ENCODE results near the gene FOXO6. TPM values are rescaled to one million over a fixed set of nuclear protein-coding genes. Genes with fewer than 3 reads are reported as not detected.
A peak's percentile ranks its signal among the peaks of the same experiment; 100 is the strongest.

Gene FOXO6
- total RNA-seq, 1 donor from 2014 or later: not detected

- no peaks in the 10 kb centered on the region for H3K4me1 Mint-ChIP-seq
- no peaks in the 10 kb centered on the region for H3K36me3 Mint-ChIP-seq (ENCODE audit: low read depth)
- H3K4me3 Mint-ChIP-seq: no peak overlapping the region
- H3K9me3 Mint-ChIP-seq: peaks cover 7% of the 10 kb centered on the region
- peaks cover 21% of the 10 kb centered on the region for H3K27me3 Mint-ChIP-seq
- no peak for DNase-seq
- intact Hi-C loops (cut with micrococcal nuclease): no loop called here
- no peak overlapping the region for H3K27ac Mint-ChIP-seq
These were observed 35.8 kb downstream of the FOXO6 start for GRCh38 chr1:41397020-41397419.

GRCh38 chr1:41397753-41398330 lies 36.6 kb downstream of the FOXO6 start:
- no peak overlapping the region for H3K4me3 Mint-ChIP-seq
- H3K9me3 Mint-ChIP-seq: peaks cover 7% of the 10 kb centered on the region
- no peak overlapping the region for H3K27ac Mint-ChIP-seq
- no peak for DNase-seq
- intact Hi-C loops (cut with micrococcal nuclease): no loop called here
- no peaks in the 10 kb centered on the region for H3K4me1 Mint-ChIP-seq
- H3K27me3 Mint-ChIP-seq: peaks cover 21% of the 10 kb centered on the region
- no peaks in the 10 kb centered on the region for H3K36me3 Mint-ChIP-seq (ENCODE audit: low read depth)

- DNase-seq: no peak
- H3K9me3 Mint-ChIP-seq: peaks cover 14% of the 10 kb centered on the region
- H3K36me3 Mint-ChIP-seq (ENCODE audit: low read depth): no peaks in the 10 kb centered on the region
- no peak overlapping the region for H3K27ac Mint-ChIP-seq
- no peak overlapping the region for H3K4me3 Mint-ChIP-seq
- intact Hi-C loops (cut with micrococcal nuclease): no loop called here
- H3K4me1 Mint-ChIP-seq: no peaks in the 10 kb centered on the region
- H3K27me3 Mint-ChIP-seq: peaks cover 25% of the 10 kb centered on the region
These were observed 38.0 kb downstream of the FOXO6 start for GRCh38 chr1:41399145-41399795.

- H3K27me3 Mint-ChIP-seq: peaks cover 25% of the 10 kb centered on the region
- H3K27ac Mint-ChIP-seq: no peak overlapping the region
- intact Hi-C loops (cut with micrococcal nuclease): no loop called here
- H3K9me3 Mint-ChIP-seq: peaks cover 14% of the 10 kb centered on the region
- H3K36me3 Mint-ChIP-seq (ENCODE audit: low read depth): no peaks in the 10 kb centered on the region
- H3K4me1 Mint-ChIP-seq: no peaks in the 10 kb centered on the region
- DNase-seq: no peak
- no peak overlapping the region for H3K4me3 Mint-ChIP-seq
These were observed 39.0 kb downstream of the FOXO6 start for GRCh38 chr1:41400225-41400624.

GRCh38 chr1:41401899-41402298 lies 40.7 kb downstream of the FOXO6 start:
- Mint-ChIP-seq H3K9me3 (peaks cover 14% of the 10 kb centered on the region), H3K4me1 (no peaks in the 10 kb centered on the region), H3K36me3 (ENCODE audit: low read depth) (no peaks in the 10 kb centered on the region), H3K27me3 (peaks cover 14% of the 10 kb centered on the region), H3K27ac (no peak overlapping the region), H3K4me3 (no peak overlapping the region)
- intact Hi-C loops (cut with micrococcal nuclease): no loop called here
- DNase-seq: no peak

GRCh38 chr1:41404308-41404761 lies 43.1 kb downstream of the FOXO6 start:
- no peak overlapping the region for H3K27ac Mint-ChIP-seq
- peaks cover 14% of the 10 kb centered on the region for H3K9me3 Mint-ChIP-seq
- intact Hi-C loops (cut with micrococcal nuclease): no loop called here

GRCh38 chr1:41407664-41408252 lies 46.5 kb downstream of the FOXO6 start:
- H3K27me3 Mint-ChIP-seq: peaks cover 19% of the 10 kb centered on the region
- no peak for DNase-seq
- no peaks in the 10 kb centered on the region for H3K4me1 Mint-ChIP-seq
- intact Hi-C loops (cut with micrococcal nuclease): no loop called here
- H3K9me3 Mint-ChIP-seq: peaks cover 12% of the 10 kb centered on the region
- no peak overlapping the region for H3K27ac Mint-ChIP-seq
- H3K36me3 Mint-ChIP-seq (ENCODE audit: low read depth): no peaks in the 10 kb centered on the region
- H3K4me3 Mint-ChIP-seq: no peak overlapping the region

More at GRCh38 chr1:41404308-41404761, 43.1 kb downstream of the FOXO6 start:
- DNase-seq: peak; percentile 61
- Mint-ChIP-seq H3K36me3 (ENCODE audit: low read depth) (no peaks in the 10 kb centered on the region), H3K27me3 (peaks cover 22% of the 10 kb centered on the region), H3K4me1 (no peaks in the 10 kb centered on the region), H3K4me3 (no peak overlapping the region)

GRCh38 chr1:41408691-41409090 lies 47.5 kb downstream of the FOXO6 start:
- H3K27me3 Mint-ChIP-seq: peaks cover 12% of the 10 kb centered on the region
- H3K4me1 Mint-ChIP-seq: no peaks in the 10 kb centered on the region
- no peak for DNase-seq
- intact Hi-C loops (cut with micrococcal nuclease): no loop called here
- H3K4me3 Mint-ChIP-seq: no peak overlapping the region
- H3K36me3 Mint-ChIP-seq (ENCODE audit: low read depth): no peaks in the 10 kb centered on the region
- H3K9me3 Mint-ChIP-seq: peaks cover 5% of the 10 kb centered on the region
- no peak overlapping the region for H3K27ac Mint-ChIP-seq

GRCh38 chr1:41409825-41410224 lies 48.6 kb downstream of the FOXO6 start:
- Mint-ChIP-seq H3K27ac (no peak overlapping the region), H3K9me3 (peaks cover 5% of the 10 kb centered on the region), H3K4me3 (no peak overlapping the region), H3K27me3 (peaks cover 12% of the 10 kb centered on the region), H3K36me3 (ENCODE audit: low read depth) (no peaks in the 10 kb centered on the region), H3K4me1 (no peaks in the 10 kb centered on the region)
- no peak for DNase-seq
- intact Hi-C loops (cut with micrococcal nuclease): no loop called here

GRCh38 chr1:41410462-41410861 lies 49.2 kb downstream of the FOXO6 start:
- peaks cover 12% of the 10 kb centered on the region for H3K27me3 Mint-ChIP-seq
- intact Hi-C loops (cut with micrococcal nuclease): no loop called here
- no peak overlapping the region for H3K4me3 Mint-ChIP-seq
- no peak overlapping the region for H3K27ac Mint-ChIP-seq
- peaks cover 5% of the 10 kb centered on the region for H3K9me3 Mint-ChIP-seq
- no peaks in the 10 kb centered on the region for H3K4me1 Mint-ChIP-seq
- DNase-seq: no peak
- no peaks in the 10 kb centered on the region for H3K36me3 Mint-ChIP-seq (ENCODE audit: low read depth)

GRCh38 chr1:41411229-41411628 lies 50.0 kb downstream of the FOXO6 start:
- no peak overlapping the region for H3K4me3 Mint-ChIP-seq
- H3K27ac Mint-ChIP-seq: no peak overlapping the region
- no peaks in the 10 kb centered on the region for H3K4me1 Mint-ChIP-seq
- no peaks in the 10 kb centered on the region for H3K36me3 Mint-ChIP-seq (ENCODE audit: low read depth)
- H3K9me3 Mint-ChIP-seq: peaks cover 5% of the 10 kb centered on the region
- no peak for DNase-seq
- intact Hi-C loops (cut with micrococcal nuclease): no loop called here
- H3K27me3 Mint-ChIP-seq: peaks cover 12% of the 10 kb centered on the region

- Mint-ChIP-seq H3K27ac (no peak overlapping the region), H3K4me1 (peaks cover 2% of the 10 kb centered on the region), H3K4me3 (no peak overlapping the region), H3K27me3 (peaks cover 12% of the 10 kb centered on the region), H3K9me3 (peaks cover 5% of the 10 kb centered on the region), H3K36me3 (ENCODE audit: low read depth) (no peaks in the 10 kb centered on the region)
- no peak for DNase-seq
- intact Hi-C loops (cut with micrococcal nuclease): no loop called here
These were observed 51.5 kb downstream of the FOXO6 start for GRCh38 chr1:41412748-41413147.

GRCh38 chr1:41413748-41414281 lies 52.6 kb downstream of the FOXO6 start:
- peaks cover 5% of the 10 kb centered on the region for H3K9me3 Mint-ChIP-seq
- H3K27ac Mint-ChIP-seq: no peak overlapping the region
- peaks cover 5% of the 10 kb centered on the region for H3K27me3 Mint-ChIP-seq
- H3K4me1 Mint-ChIP-seq: peaks cover 2% of the 10 kb centered on the region
- DNase-seq: no peak
- intact Hi-C loops (cut with micrococcal nuclease): no loop called here
- H3K4me3 Mint-ChIP-seq: no peak overlapping the region
- H3K36me3 Mint-ChIP-seq (ENCODE audit: low read depth): no peaks in the 10 kb centered on the region

GRCh38 chr1:41414296-41414695 lies 53.1 kb downstream of the FOXO6 start:
- intact Hi-C loops (cut with micrococcal nuclease): no loop called here
- Mint-ChIP-seq H3K27ac (no peak overlapping the region), H3K36me3 (ENCODE audit: low read depth) (no peaks in the 10 kb centered on the region), H3K4me3 (no peak overlapping the region), H3K27me3 (peaks cover 5% of the 10 kb centered on the region), H3K9me3 (peaks cover 5% of the 10 kb centered on the region), H3K4me1 (peaks cover 2% of the 10 kb centered on the region)
- no peak for DNase-seq

Measured in activated CD4-positive, alpha-beta T cell treated with anti-CD3 and anti-CD28 coated beads, Interleukin-2, amount 10 ng/mL, durations not matched to agents 24 days and 14 days (primary cell).